MM.1S (cell line): Measurements from ENCODE around the gene RFX7.
"Not testable (repeated sequence)": the region's sequence is repeated elsewhere in the genome, so short reads cannot be mapped to it uniquely, and the experiment has no call there.

Source experiments
- DNase-seq: peaks from one replicate; pipeline ENCODE4 v3.0.0-alpha.2; 2015
- H2AFZ ChIP-seq: fragments of 300-600 bp; sonication (generic); 2 replicates; pipeline ENCODE4 v1.6.0; 2016; ENCODE audit warnings: antibody characterized with exemption, low read length
- H3F3A ChIP-seq: fragments of 300-600 bp; sonication (generic); 2 replicates; pipeline ENCODE4 v1.6.1; 2016; ENCODE audit warnings: mild to moderate bottlenecking, antibody characterized with exemption, low read length, moderate library complexity, mixed read lengths; ENCODE audit not compliant: insufficient read depth
- H3K27ac ChIP-seq: fragments of 300-600 bp; sonication (generic); 2 replicates; pipeline ENCODE4 v1.5.1; 2016; ENCODE audit warnings: mild to moderate bottlenecking, low read length
- H3K27me3 ChIP-seq: fragments of 300-600 bp; sonication (generic); replicated peaks from 2 replicates; pipeline ENCODE4 v1.6.0; 2016; ENCODE audit warnings: low read length; ENCODE audit not compliant: insufficient read depth
- H3K36me3 ChIP-seq: fragments of 300-600 bp; sonication (generic); replicated peaks from 2 replicates; pipeline ENCODE4 v1.6.1; 2016; ENCODE audit warnings: mild to moderate bottlenecking, low read length, mixed read lengths; ENCODE audit not compliant: insufficient read depth
- H3K4me1 ChIP-seq: fragments of 300-600 bp; sonication (generic); 2 replicates; pipeline ENCODE4 v1.6.1; 2016; ENCODE audit warnings: low read length, mixed read lengths
- H3K4me2 ChIP-seq: fragments of 300-600 bp; sonication (generic); 2 replicates; pipeline ENCODE4 v1.6.0; 2016; ENCODE audit warnings: low read depth, low read length
- H3K4me3 ChIP-seq: fragments of 300-600 bp; sonication (generic); 2 replicates; pipeline ENCODE4 v1.5.1; 2016; ENCODE audit warnings: low read length, mixed read lengths
- H3K79me2 ChIP-seq: fragments of 300-600 bp; sonication (generic); 2 replicates; pipeline ENCODE4 v1.6.1; 2016; ENCODE audit warnings: mixed run types, low read length, mixed read lengths
- H3K9ac ChIP-seq: fragments of 300-600 bp; sonication (generic); 2 replicates; pipeline ENCODE4 v1.6.1; 2016; ENCODE audit warnings: low read length, mixed read lengths
- H3K9me2 ChIP-seq: fragments of 300-600 bp; sonication (generic); replicated peaks from 2 replicates; pipeline ENCODE4 v1.6.1; 2016; ENCODE audit warnings: mild to moderate bottlenecking, low read length, mixed read lengths; ENCODE audit not compliant: insufficient read depth
- H3K9me3 ChIP-seq: fragments of 300-600 bp; sonication (generic); replicated peaks from 2 replicates; pipeline ENCODE4 v1.6.1; 2016; ENCODE audit warnings: mild to moderate bottlenecking, low read length, mixed read lengths; ENCODE audit not compliant: insufficient read depth
- H4K20me1 ChIP-seq: fragments of 300-600 bp; sonication (generic); 2 replicates; pipeline ENCODE4 v1.6.1; 2016; ENCODE audit warnings: mild to moderate bottlenecking, low read length, moderate library complexity, mixed read lengths; ENCODE audit not compliant: insufficient read depth
- EZH2 ChIP-seq: fragments of 300-600 bp; sonication (generic); optimal IDR thresholded peaks from 2 replicates; pipeline ENCODE3; 2017; ENCODE audit warnings: low read depth, mild to moderate bottlenecking, antibody characterized with exemption, low read length, mixed read lengths
- EZH2phosphoT487 ChIP-seq: fragments of 300-600 bp; sonication (generic); IDR thresholded peaks from 2 replicates; pipeline ENCODE4 v1.6.1; 2018; ENCODE audit warnings: antibody characterized with exemption, low read length
- TF ChIP-seq, protein P1 (sequence below): fragments of 300-600 bp; sonication (generic); IDR thresholded peaks from 2 replicates; pipeline ENCODE4 v1.5.1; 2016; ENCODE audit warnings: antibody characterized with exemption, low read length, mixed read lengths

RFX7 gene

DNA sequence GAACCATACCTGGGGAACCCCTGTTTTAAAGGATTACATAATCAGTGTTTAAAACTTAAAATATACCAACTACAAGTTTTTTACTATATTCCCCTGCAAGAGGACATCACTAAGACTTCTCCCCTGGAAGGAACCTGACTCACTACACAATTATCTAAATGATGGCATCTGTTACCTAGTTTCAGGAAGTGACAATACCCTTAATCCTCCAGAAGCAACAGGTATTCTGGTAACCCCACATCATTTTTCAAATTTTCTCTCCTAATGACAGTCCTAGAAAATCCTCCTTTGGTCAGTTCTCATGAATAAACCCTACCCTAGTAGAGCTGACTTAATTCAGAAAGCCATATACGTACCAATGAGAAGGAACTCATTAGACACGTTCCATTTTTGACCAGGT lies 78.4 kb downstream of the RFX7 start:
- DNase-seq, result no peak
- Histone ChIP-seq H3K9me3 (no peaks in the 10 kb centered on the region), H3K27me3 (no peaks in the 10 kb centered on the region)

DNA sequence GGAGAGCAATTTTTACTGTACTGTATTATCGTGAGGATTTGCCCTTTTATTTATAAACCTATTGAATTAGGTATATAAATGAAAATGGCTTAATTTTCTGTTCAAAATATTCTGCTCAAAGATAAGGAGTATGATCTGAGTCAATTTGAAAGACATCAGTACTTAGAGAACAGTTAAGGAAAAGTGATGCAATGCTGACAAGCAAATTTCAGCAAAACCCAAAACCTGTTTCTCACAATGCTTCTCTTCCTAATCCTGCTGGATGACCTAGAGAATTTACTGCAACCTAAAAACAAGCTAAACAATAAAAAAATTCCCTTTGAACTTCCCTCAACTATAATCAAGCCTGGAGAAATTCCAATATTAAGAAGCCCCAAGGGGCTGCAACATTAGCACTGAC lies 82.7 kb downstream of the RFX7 start:
- no peak overlapping the region for H3K4me3 ChIP-seq
- no peak overlapping the region for H2AFZ ChIP-seq
- no peaks in the 10 kb centered on the region for H3K9me2 ChIP-seq
- peaks cover 34% of the 10 kb centered on the region; the same call in 1 of the 2 replicates for H3K79me2 ChIP-seq
- no peak overlapping the region for H3K4me2 ChIP-seq
- TF ChIP-seq, protein P1, sequence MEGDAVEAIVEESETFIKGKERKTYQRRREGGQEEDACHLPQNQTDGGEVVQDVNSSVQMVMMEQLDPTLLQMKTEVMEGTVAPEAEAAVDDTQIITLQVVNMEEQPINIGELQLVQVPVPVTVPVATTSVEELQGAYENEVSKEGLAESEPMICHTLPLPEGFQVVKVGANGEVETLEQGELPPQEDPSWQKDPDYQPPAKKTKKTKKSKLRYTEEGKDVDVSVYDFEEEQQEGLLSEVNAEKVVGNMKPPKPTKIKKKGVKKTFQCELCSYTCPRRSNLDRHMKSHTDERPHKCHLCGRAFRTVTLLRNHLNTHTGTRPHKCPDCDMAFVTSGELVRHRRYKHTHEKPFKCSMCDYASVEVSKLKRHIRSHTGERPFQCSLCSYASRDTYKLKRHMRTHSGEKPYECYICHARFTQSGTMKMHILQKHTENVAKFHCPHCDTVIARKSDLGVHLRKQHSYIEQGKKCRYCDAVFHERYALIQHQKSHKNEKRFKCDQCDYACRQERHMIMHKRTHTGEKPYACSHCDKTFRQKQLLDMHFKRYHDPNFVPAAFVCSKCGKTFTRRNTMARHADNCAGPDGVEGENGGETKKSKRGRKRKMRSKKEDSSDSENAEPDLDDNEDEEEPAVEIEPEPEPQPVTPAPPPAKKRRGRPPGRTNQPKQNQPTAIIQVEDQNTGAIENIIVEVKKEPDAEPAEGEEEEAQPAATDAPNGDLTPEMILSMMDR, result no peak
- no peak for TF ChIP-seq EZH2
- TF ChIP-seq EZH2phosphoT487, result no peak
- peaks cover 4% of the 10 kb centered on the region; the same call in 1 of the 2 replicates for H4K20me1 ChIP-seq
- no peaks in the 10 kb centered on the region for H3K4me1 ChIP-seq
- H3K27me3 ChIP-seq, result no peaks in the 10 kb centered on the region
- no peaks in the 10 kb centered on the region for H3K9me3 ChIP-seq
- H3K27ac ChIP-seq, result no peak overlapping the region
- H3K9ac ChIP-seq, result no peak overlapping the region
- H3K36me3 ChIP-seq, result no peaks in the 10 kb centered on the region
- no peaks in the 10 kb centered on the region for H3F3A ChIP-seq
- no peak for DNase-seq

More for the DNA sequence above, 78.4 kb downstream of the RFX7 start:
- no peaks in the 10 kb centered on the region for H3K36me3 ChIP-seq
- no peaks in the 10 kb centered on the region for H3K9me2 ChIP-seq
- peaks cover 25% of the 10 kb centered on the region; the same call in 1 of the 2 replicates for H3K79me2 ChIP-seq
- TF ChIP-seq EZH2phosphoT487 (no peak), EZH2 (no peak)
- TF ChIP-seq, protein P1, result no peak
- H3K4me1 ChIP-seq, result 0 out of 2 replicates have a peak, but pooled peaks cover 4% of the 10 kb centered on the region
- no peak overlapping the region for H3K27ac ChIP-seq
- no peak overlapping the region for H3K4me2 ChIP-seq
- peaks cover 4% of the 10 kb centered on the region; the same call in 1 of the 2 replicates for H4K20me1 ChIP-seq
- no peak overlapping the region for H2AFZ ChIP-seq
- H3K9ac ChIP-seq, result no peak overlapping the region
- no peaks in the 10 kb centered on the region for H3F3A ChIP-seq
- no peak overlapping the region for H3K4me3 ChIP-seq

DNA sequence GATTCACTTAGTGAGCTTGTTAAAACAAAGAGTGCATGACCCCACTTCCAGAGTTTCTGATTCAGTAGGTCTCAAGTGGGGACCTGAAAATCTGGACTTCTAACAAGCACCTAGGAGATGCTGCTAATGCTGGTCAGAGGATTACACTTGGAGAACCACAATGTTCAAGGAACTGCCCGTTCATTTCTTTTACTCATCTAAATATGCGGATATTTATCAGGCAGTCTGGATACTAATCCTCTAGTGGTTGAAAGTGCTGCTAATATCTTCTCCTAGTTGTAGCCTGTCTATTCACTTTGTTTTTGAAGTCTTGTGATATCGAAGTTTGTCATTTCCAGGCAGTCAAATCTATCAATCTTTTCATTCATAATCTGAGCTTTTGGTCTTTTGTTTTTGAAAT lies 86.8 kb downstream of the RFX7 start:
- no peak for DNase-seq
- Histone ChIP-seq H4K20me1 (no peaks in the 10 kb centered on the region), H2AFZ (no peak overlapping the region), H3K27ac (no peak overlapping the region), H3K4me3 (no peak overlapping the region), H3K9me3 (no peaks in the 10 kb centered on the region), H3K9ac (no peak overlapping the region), H3K27me3 (no peaks in the 10 kb centered on the region), H3F3A (no peaks in the 10 kb centered on the region), H3K79me2 (peaks cover 37% of the 10 kb centered on the region), H3K36me3 (no peaks in the 10 kb centered on the region), H3K4me2 (no peak overlapping the region), H3K4me1 (no peaks in the 10 kb centered on the region), H3K9me2 (no peaks in the 10 kb centered on the region)
- TF ChIP-seq EZH2, result no peak

DNA sequence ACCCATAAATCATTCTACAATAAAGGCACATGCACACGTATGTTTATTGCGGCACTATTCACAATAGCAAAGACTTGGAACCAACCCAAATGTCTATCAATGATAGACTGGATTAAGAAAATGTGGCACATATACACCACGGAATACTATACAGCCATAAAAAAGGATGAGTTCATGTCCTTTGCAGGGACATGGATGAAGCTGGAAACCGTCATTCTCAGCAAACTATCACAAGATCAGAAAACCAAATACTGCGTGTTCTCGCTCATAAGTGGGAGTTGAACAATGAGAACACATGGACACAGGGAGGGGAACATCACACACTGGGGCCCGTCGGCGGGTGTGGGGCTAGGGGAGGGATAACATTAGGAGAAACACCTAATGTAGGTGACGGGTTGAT lies 88.4 kb downstream of the RFX7 start:
- H3K27ac ChIP-seq, H3K9me3 ChIP-seq, H3K4me3 ChIP-seq, H3K9ac ChIP-seq, H3K4me2 ChIP-seq, H3K36me3 ChIP-seq, H3K27me3 ChIP-seq, H3F3A ChIP-seq, H2AFZ ChIP-seq, H3K9me2 ChIP-seq, H3K4me1 ChIP-seq, DNase-seq, H4K20me1 ChIP-seq: not testable (repeated sequence)
- peaks cover 42% of the 10 kb centered on the region for H3K79me2 ChIP-seq

DNA sequence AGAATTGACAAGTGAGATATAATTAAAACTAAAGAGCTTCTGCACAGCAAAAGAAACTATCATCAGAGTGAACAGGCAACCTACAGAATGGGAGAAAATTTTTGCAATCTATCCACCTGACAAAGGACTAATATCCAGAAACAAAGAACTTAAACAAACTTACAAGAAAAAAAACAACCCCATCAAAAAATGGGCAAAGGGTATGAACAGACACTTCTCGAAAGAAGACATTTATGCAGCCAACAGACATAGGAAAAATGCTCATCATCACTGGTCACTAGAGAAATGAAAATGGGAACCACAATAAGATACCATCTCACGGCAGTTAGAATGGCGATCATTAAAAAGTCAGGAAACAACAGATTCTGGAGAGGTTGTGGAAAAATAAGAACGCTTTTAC lies 88.9 kb downstream of the RFX7 start:
- not testable (repeated sequence) for H3K27ac ChIP-seq, H3K9ac ChIP-seq, H3K4me1 ChIP-seq, H3K9me2 ChIP-seq, H2AFZ ChIP-seq, H3K4me3 ChIP-seq, H3F3A ChIP-seq, H3K4me2 ChIP-seq, H3K27me3 ChIP-seq, H4K20me1 ChIP-seq, DNase-seq, H3K36me3 ChIP-seq, H3K9me3 ChIP-seq
- H3K79me2 ChIP-seq, result peaks cover 46% of the 10 kb centered on the region
